IMR-90 (cell line): ENCODE data around the gene MEIS2.

Experiments used
- BHLHE40 ChIP-seq: fragments of 150-350 bp; IDR thresholded peaks from 2 replicates; pipeline ENCODE4 v1.6.1; 2016; ENCODE audit warnings: mild to moderate bottlenecking, low read depth, low read length
- MAZ ChIP-seq: IDR thresholded peaks from 2 replicates; pipeline ENCODE4 v1.6.1; 2012; ENCODE audit warnings: low read depth, mild to moderate bottlenecking, low read length, improper control_type of control experiment, moderate library complexity, borderline replicate concordance
- MXI1 ChIP-seq: IDR thresholded peaks from 2 replicates; pipeline ENCODE4 v1.6.1; 2012; ENCODE audit warnings: low read depth, mild to moderate bottlenecking, low read length, moderate library complexity, borderline replicate concordance
- POLR2A ChIP-seq: IDR thresholded peaks from 2 replicates; pipeline ENCODE4 v1.6.1; 2012; ENCODE audit warnings: mild to moderate bottlenecking, low read depth, low read length
- RAD21 ChIP-seq: IDR thresholded peaks from 2 replicates; pipeline ENCODE4 v1.6.1; 2012; ENCODE audit warnings: low read length, improper control_type of control experiment
- SMC3 ChIP-seq: fragments of 150-350 bp; IDR thresholded peaks from 2 replicates; pipeline ENCODE4 v1.6.1; 2016; ENCODE audit warnings: low read depth, mild to moderate bottlenecking, antibody characterized with exemption, low read length, moderate library complexity
- TF ChIP-seq, protein P1 (sequence below): fragments of 150-350 bp; IDR thresholded peaks from 2 replicates; pipeline ENCODE4 v1.6.1; 2017; ENCODE audit warnings: mild to moderate bottlenecking, antibody characterized with exemption, low read length, low read depth
- TF ChIP-seq, protein P2 (sequence below): conservative IDR thresholded peaks from 2 replicates; pipeline ENCODE4 v1.5.1; 2012; ENCODE audit warnings: mild to moderate bottlenecking, low read depth, low read length, improper control_type of control experiment
- TF ChIP-seq, protein P3 (sequence below): fragments of 150-350 bp; IDR thresholded peaks from 2 replicates; pipeline ENCODE4 v1.6.1; 2016; ENCODE audit warnings: low read depth, mild to moderate bottlenecking, low read length, moderate library complexity, borderline replicate concordance

DNA sequence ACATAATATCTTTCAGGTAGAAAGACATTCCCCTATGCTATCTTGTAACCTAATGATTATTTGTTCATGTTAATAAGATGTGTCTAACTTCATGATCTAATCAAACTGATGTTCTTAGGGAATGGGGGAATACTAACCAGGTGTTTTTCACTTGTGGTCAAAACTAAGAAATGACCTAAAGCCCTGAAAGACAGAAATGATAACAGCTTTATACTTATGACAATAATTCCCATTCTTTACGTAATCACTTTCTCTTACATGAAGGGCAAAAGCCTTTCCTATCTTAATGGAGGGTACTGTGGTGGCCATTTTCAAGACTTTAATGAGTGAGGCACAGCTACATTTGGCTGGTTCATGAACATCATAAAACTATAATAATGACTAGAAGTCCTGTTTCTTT is 33.9 kb upstream of the MEIS2 start:
- TF ChIP-seq, protein P1, sequence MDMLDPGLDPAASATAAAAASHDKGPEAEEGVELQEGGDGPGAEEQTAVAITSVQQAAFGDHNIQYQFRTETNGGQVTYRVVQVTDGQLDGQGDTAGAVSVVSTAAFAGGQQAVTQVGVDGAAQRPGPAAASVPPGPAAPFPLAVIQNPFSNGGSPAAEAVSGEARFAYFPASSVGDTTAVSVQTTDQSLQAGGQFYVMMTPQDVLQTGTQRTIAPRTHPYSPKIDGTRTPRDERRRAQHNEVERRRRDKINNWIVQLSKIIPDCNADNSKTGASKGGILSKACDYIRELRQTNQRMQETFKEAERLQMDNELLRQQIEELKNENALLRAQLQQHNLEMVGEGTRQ = no peak
- TF ChIP-seq, protein P2, sequence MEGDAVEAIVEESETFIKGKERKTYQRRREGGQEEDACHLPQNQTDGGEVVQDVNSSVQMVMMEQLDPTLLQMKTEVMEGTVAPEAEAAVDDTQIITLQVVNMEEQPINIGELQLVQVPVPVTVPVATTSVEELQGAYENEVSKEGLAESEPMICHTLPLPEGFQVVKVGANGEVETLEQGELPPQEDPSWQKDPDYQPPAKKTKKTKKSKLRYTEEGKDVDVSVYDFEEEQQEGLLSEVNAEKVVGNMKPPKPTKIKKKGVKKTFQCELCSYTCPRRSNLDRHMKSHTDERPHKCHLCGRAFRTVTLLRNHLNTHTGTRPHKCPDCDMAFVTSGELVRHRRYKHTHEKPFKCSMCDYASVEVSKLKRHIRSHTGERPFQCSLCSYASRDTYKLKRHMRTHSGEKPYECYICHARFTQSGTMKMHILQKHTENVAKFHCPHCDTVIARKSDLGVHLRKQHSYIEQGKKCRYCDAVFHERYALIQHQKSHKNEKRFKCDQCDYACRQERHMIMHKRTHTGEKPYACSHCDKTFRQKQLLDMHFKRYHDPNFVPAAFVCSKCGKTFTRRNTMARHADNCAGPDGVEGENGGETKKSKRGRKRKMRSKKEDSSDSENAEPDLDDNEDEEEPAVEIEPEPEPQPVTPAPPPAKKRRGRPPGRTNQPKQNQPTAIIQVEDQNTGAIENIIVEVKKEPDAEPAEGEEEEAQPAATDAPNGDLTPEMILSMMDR = no peak
- TF ChIP-seq SMC3 (no peak), BHLHE40 (no peak), MXI1 (no peak), POLR2A (no peak), RAD21 (no peak), MAZ (no peak)
- TF ChIP-seq, protein P3, sequence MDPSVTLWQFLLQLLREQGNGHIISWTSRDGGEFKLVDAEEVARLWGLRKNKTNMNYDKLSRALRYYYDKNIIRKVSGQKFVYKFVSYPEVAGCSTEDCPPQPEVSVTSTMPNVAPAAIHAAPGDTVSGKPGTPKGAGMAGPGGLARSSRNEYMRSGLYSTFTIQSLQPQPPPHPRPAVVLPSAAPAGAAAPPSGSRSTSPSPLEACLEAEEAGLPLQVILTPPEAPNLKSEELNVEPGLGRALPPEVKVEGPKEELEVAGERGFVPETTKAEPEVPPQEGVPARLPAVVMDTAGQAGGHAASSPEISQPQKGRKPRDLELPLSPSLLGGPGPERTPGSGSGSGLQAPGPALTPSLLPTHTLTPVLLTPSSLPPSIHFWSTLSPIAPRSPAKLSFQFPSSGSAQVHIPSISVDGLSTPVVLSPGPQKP = no peak
